Muscle layer of colon (tissue), 2 donors: Measurements from ENCODE around the gene BDKRB1.

ENCODE experiments used
- H3K27ac ChIP-seq: one replicate; pipeline ENCODE4 v1.7.0; 2013; ENCODE audit warnings: low read depth, mild to moderate bottlenecking, low read length, moderate library complexity
- H3K27me3 ChIP-seq, 2 donors: one replicate each; pipeline ENCODE4 v1.7.0; 2013; ENCODE audit warnings: low read length in 2 of 2, mild to moderate bottlenecking in 2 of 2; ENCODE audit not compliant: insufficient read depth in 2 of 2, control insufficient read depth in 1 of 2
- H3K36me3 ChIP-seq: one replicate; pipeline ENCODE4 v1.7.0; 2013; ENCODE audit warnings: mild to moderate bottlenecking, low read length; ENCODE audit not compliant: insufficient read depth
- H3K4me1 ChIP-seq: one replicate; pipeline ENCODE4 v1.7.0; 2013; ENCODE audit warnings: mild to moderate bottlenecking, low read length; ENCODE audit not compliant: insufficient read depth
- H3K4me3 ChIP-seq, 2 donors: one replicate each; pipeline ENCODE4 v1.7.0; 2013; ENCODE audit warnings: low read length in 2 of 2, low read depth in 1 of 2, mild to moderate bottlenecking in 1 of 2, moderate library complexity in 1 of 2
- H3K9ac ChIP-seq: one replicate; pipeline ENCODE4 v1.7.0; 2013; ENCODE audit warnings: low read length
- H3K9me3 ChIP-seq: one replicate; pipeline ENCODE4 v1.7.0; 2013; ENCODE audit warnings: mild to moderate bottlenecking, low read length
- donor health status: abdominal sarcoma.
- donor health status: Adenocarcinoma of cecum.

Gene BDKRB1

GRCh38 chr14:96285667-96286066, 29.7 kb downstream of the BDKRB1 start:
- no peaks in the 10 kb centered on the region for H3K27me3 ChIP-seq
- H3K27ac ChIP-seq = peak overlapping the region; percentile 35
- H3K9me3 ChIP-seq = no peaks in the 10 kb centered on the region
- peaks cover 14% of the 10 kb centered on the region for H3K4me1 ChIP-seq
- H3K4me3 ChIP-seq = peak overlapping the region in 1 of 2 donors; percentile 13
- H3K36me3 ChIP-seq = peaks cover 29% of the 10 kb centered on the region
- no peak overlapping the region for H3K9ac ChIP-seq

- Histone ChIP-seq H3K9me3 (no peaks in the 10 kb centered on the region), H3K36me3 (peaks cover 31% of the 10 kb centered on the region), H3K4me3 (no peak overlapping the region), H3K9ac (peak overlapping the region; percentile 46), H3K27me3 (no peaks in the 10 kb centered on the region), H3K4me1 (peaks cover 13% of the 10 kb centered on the region), H3K27ac (peak overlapping the region; percentile 35)
Measured at GRCh38 chr14:96286251-96286650, 30.2 kb downstream of the BDKRB1 start.

- Histone ChIP-seq H3K9me3 (no peaks in the 10 kb centered on the region), H3K36me3 (peaks cover 31% of the 10 kb centered on the region), H3K4me1 (peaks cover 5% of the 10 kb centered on the region), H3K27me3 (no peaks in the 10 kb centered on the region), H3K4me3 (no peak overlapping the region), H3K9ac (no peak overlapping the region), H3K27ac (no peak overlapping the region)
Measured at GRCh38 chr14:96287856-96288255, 31.8 kb downstream of the BDKRB1 start.

GRCh38 chr14:96294246-96294645, 38.2 kb downstream of the BDKRB1 start:
- Histone ChIP-seq H3K36me3 (peaks cover 35% of the 10 kb centered on the region), H3K9ac (no peak overlapping the region), H3K9me3 (no peaks in the 10 kb centered on the region), H3K4me3 (no peak overlapping the region), H3K27me3 (no peaks in the 10 kb centered on the region), H3K27ac (no peak overlapping the region), H3K4me1 (no peaks in the 10 kb centered on the region)

- no peaks in the 10 kb centered on the region for H3K4me1 ChIP-seq
- H3K27ac ChIP-seq = no peak overlapping the region
- H3K9me3 ChIP-seq = no peaks in the 10 kb centered on the region
- no peak overlapping the region for H3K4me3 ChIP-seq
- H3K27me3 ChIP-seq = no peaks in the 10 kb centered on the region
- no peak overlapping the region for H3K9ac ChIP-seq
- peaks cover 23% of the 10 kb centered on the region for H3K36me3 ChIP-seq
Measured at GRCh38 chr14:96297000-96297399, 41.0 kb downstream of the BDKRB1 start.

- H3K36me3 ChIP-seq = peaks cover 25% of the 10 kb centered on the region
- no peaks in the 10 kb centered on the region for H3K27me3 ChIP-seq
- no peak overlapping the region for H3K4me3 ChIP-seq
- no peaks in the 10 kb centered on the region for H3K4me1 ChIP-seq
- no peaks in the 10 kb centered on the region for H3K9me3 ChIP-seq
- no peak overlapping the region for H3K9ac ChIP-seq
- H3K27ac ChIP-seq = no peak overlapping the region
Measured at GRCh38 chr14:96297997-96298515, 42.0 kb downstream of the BDKRB1 start.

- no peak overlapping the region for H3K4me3 ChIP-seq
Measured at GRCh38 chr14:96299441-96299840, 43.4 kb downstream of the BDKRB1 start.

GRCh38 chr14:96303981-96304380, 48.0 kb downstream of the BDKRB1 start:
- H3K4me1 ChIP-seq = no peaks in the 10 kb centered on the region
- no peak overlapping the region for H3K9ac ChIP-seq
- H3K36me3 ChIP-seq = peaks cover 32% of the 10 kb centered on the region
- no peak overlapping the region for H3K4me3 ChIP-seq
- no peaks in the 10 kb centered on the region for H3K27me3 ChIP-seq
- no peak overlapping the region for H3K27ac ChIP-seq
- H3K9me3 ChIP-seq = no peaks in the 10 kb centered on the region

More at GRCh38 chr14:96299441-96299840, 43.4 kb downstream of the BDKRB1 start:
- H3K27ac ChIP-seq = no peak overlapping the region
- H3K9me3 ChIP-seq = no peaks in the 10 kb centered on the region
- H3K36me3 ChIP-seq = peaks cover 23% of the 10 kb centered on the region
- H3K4me1 ChIP-seq = no peaks in the 10 kb centered on the region
- H3K9ac ChIP-seq = no peak overlapping the region
- no peaks in the 10 kb centered on the region for H3K27me3 ChIP-seq

- Histone ChIP-seq H3K4me3 (no peak overlapping the region), H3K27me3 (no peaks in the 10 kb centered on the region), H3K9ac (no peak overlapping the region), H3K4me1 (no peaks in the 10 kb centered on the region), H3K9me3 (no peaks in the 10 kb centered on the region), H3K36me3 (peaks cover 42% of the 10 kb centered on the region), H3K27ac (no peak overlapping the region)
Measured at GRCh38 chr14:96304956-96305355, 48.9 kb downstream of the BDKRB1 start.

GRCh38 chr14:96307434-96307833, 51.4 kb downstream of the BDKRB1 start:
- H3K27ac ChIP-seq = no peak overlapping the region
- H3K36me3 ChIP-seq = peaks cover 54% of the 10 kb centered on the region

GRCh38 chr14:96309133-96309895, 53.3 kb downstream of the BDKRB1 start:
- Histone ChIP-seq H3K4me3 (no peak overlapping the region), H3K9me3 (no peaks in the 10 kb centered on the region), H3K27me3 (no peaks in the 10 kb centered on the region), H3K36me3 (peaks cover 57% of the 10 kb centered on the region), H3K9ac (no peak overlapping the region), H3K27ac (no peak overlapping the region), H3K4me1 (no peaks in the 10 kb centered on the region)

More at GRCh38 chr14:96307434-96307833, 51.4 kb downstream of the BDKRB1 start:
- Histone ChIP-seq H3K4me3 (no peak overlapping the region), H3K9me3 (no peaks in the 10 kb centered on the region), H3K27me3 (no peaks in the 10 kb centered on the region), H3K9ac (no peak overlapping the region), H3K4me1 (no peaks in the 10 kb centered on the region)

GRCh38 chr14:96309896-96310330, 53.9 kb downstream of the BDKRB1 start:
- Histone ChIP-seq H3K4me3 (no peak overlapping the region), H3K36me3 (peaks cover 58% of the 10 kb centered on the region), H3K4me1 (no peaks in the 10 kb centered on the region), H3K27ac (no peak overlapping the region), H3K9ac (no peak overlapping the region), H3K9me3 (no peaks in the 10 kb centered on the region), H3K27me3 (no peaks in the 10 kb centered on the region)
